Measurements from ENCODE around the gene RAB10. TPM values are rescaled to one million over a fixed set of nuclear protein-coding genes. Genes with fewer than 3 reads are reported as not detected.

The RAB10 gene
- polyA plus RNA-seq, 1 donor from 2014 or later: 169 TPM

Small RNA genes lying within 50 kb of the gene (small RNA-seq; reads per million reads assigned to genes)
- 0 reads per million in 3 experiments for gene RNU6-942P
- gene UQCRHP2: 0 reads per million in 3 experiments

Other genes with a start within 250 kb of the RAB10 start
- 2.9 and 3.2 TPM in 2 replicates for gene ASXL2, start 155.6 kb upstream of the RAB10 start, polyA plus RNA-seq
- gene KIF3C, start 51.6 kb upstream of the RAB10 start, polyA plus RNA-seq: 53.6 and 65.3 TPM in 2 replicates
- gene GAREM2, start 139.0 kb downstream of the RAB10 start, polyA plus RNA-seq: 3.2 and 3.9 TPM in 2 replicates
- 34.3 and 40.0 TPM in 2 replicates for gene HADHA, start 210.5 kb downstream of the RAB10 start, polyA plus RNA-seq
- gene HADHB, start 210.9 kb downstream of the RAB10 start, polyA plus RNA-seq: 30.1 and 30.5 TPM in 2 replicates